CD14-positive monocyte (primary cell): ENCODE measurements around the gene CFAP70. TPM values are rescaled to one million over a fixed set of nuclear protein-coding genes. Genes with fewer than 3 reads are reported as not detected.

Experiments
- DNase-seq, 3 donors: peaks; one replicate each; pipeline ENCODE4 v3.0.0-alpha.2; 2011 to 2022
- H2AFZ ChIP-seq: 2 replicates; pipeline ENCODE4 v1.6.0; 2012; ENCODE audit warnings: mild to moderate bottlenecking, low read depth, low read length, inconsistent platforms; ENCODE audit not compliant: insufficient read depth, poor library complexity, severe bottlenecking
- H3K27ac ChIP-seq, 2 donors: 1 replicate in 1 of 2; 2 replicates in 1 of 2; pipeline ENCODE4 v1.5.1; 2012 to 2013; ENCODE audit warnings: low read length in 2 of 2, control low read depth in 1 of 2, inconsistent platforms in 1 of 2, low read depth in 1 of 2, mild to moderate bottlenecking in 1 of 2
- H3K27me3 ChIP-seq, 2 donors: one replicate each; pipeline versions ENCODE4 v1.6.0 to v1.6.1; 2011 to 2013; ENCODE audit warnings: low read length in 2 of 2; ENCODE audit not compliant: control insufficient read depth in 2 of 2, insufficient read depth in 2 of 2
- H3K36me3 ChIP-seq, 2 donors: replicated peaks in 1 of 2; 1 replicate in 1 of 2; 2 replicates in 1 of 2; pipeline versions ENCODE4 v1.5.1 to v1.6.1; 2012 to 2013; ENCODE audit warnings: low read length in 2 of 2, control low read depth in 1 of 2, inconsistent platforms in 1 of 2, mild to moderate bottlenecking in 1 of 2; ENCODE audit not compliant: insufficient read depth in 2 of 2, control insufficient read depth in 1 of 2
- H3K4me1 ChIP-seq, 2 donors: 1 replicate in 1 of 2; 2 replicates in 1 of 2; pipeline versions ENCODE4 v1.5.1 to v1.6.1; 2012 to 2013; ENCODE audit warnings: low read length in 2 of 2, control low read depth in 1 of 2, inconsistent platforms in 1 of 2, mild to moderate bottlenecking in 1 of 2, moderate library complexity in 1 of 2; ENCODE audit not compliant: insufficient read depth in 2 of 2, control insufficient read depth in 1 of 2
- H3K4me2 ChIP-seq: replicated peaks from 2 replicates; pipeline ENCODE3; 2012; ENCODE audit warnings: low read length, moderate library complexity, mild to moderate bottlenecking; ENCODE audit not compliant: poor library complexity, severe bottlenecking; ENCODE audit errors: extremely low read depth
- H3K4me3 ChIP-seq, 3 experiments: fragments of 200-600 bp in 1 of 3; sonication (generic) in 1 of 3; replicated peaks in 1 of 3; 1 replicate in 2 of 3; 2 replicates in 1 of 3; pipeline ENCODE4 v1.5.1; 2011 to 2013; ENCODE audit warnings: low read length in 3 of 3, mild to moderate bottlenecking in 3 of 3, control low read depth in 2 of 3, low read depth in 2 of 3, inconsistent platforms in 1 of 3, moderate library complexity in 1 of 3
- H3K79me2 ChIP-seq: 2 replicates; pipeline ENCODE4 v1.6.0; 2012; ENCODE audit warnings: mild to moderate bottlenecking, control low read depth, inconsistent platforms, low read length, moderate library complexity; ENCODE audit not compliant: insufficient read depth
- H3K9ac ChIP-seq: 2 replicates; pipeline ENCODE4 v1.6.0; 2017; ENCODE audit warnings: low read length, mild to moderate bottlenecking; ENCODE audit not compliant: insufficient read depth, poor library complexity, severe bottlenecking
- H3K9me3 ChIP-seq, 2 donors: replicated peaks in 1 of 2; 1 replicate in 1 of 2; 2 replicates in 1 of 2; pipeline versions ENCODE4 v1.5.1 to v1.6.1; 2012 to 2013; ENCODE audit warnings: low read length in 2 of 2, control low read depth in 1 of 2; ENCODE audit not compliant: control insufficient read depth in 1 of 2, insufficient read depth in 1 of 2
- H4K20me1 ChIP-seq: 2 replicates; pipeline ENCODE4 v1.6.0; 2012; ENCODE audit warnings: mild to moderate bottlenecking, low read length, control low read depth, moderate library complexity; ENCODE audit not compliant: insufficient read depth
- H3K27ac Mint-ChIP-seq, 7 donors: one replicate each; pipeline ENCODE4 v1.8.0; 2020; ENCODE audit warnings: mild to moderate bottlenecking in 7 of 7, mixed read lengths in 7 of 7, moderate library complexity in 6 of 7, inconsistent platforms in 2 of 7
- H3K27me3 Mint-ChIP-seq, 3 donors: one replicate each; pipeline ENCODE4 v1.8.0; 2021 to 2022; ENCODE audit warnings: low read depth in 3 of 3, mild to moderate bottlenecking in 3 of 3, mixed read lengths in 3 of 3, moderate library complexity in 3 of 3, inconsistent platforms in 1 of 3
- H3K36me3 Mint-ChIP-seq, 2 donors: one replicate each; pipeline ENCODE4 v1.8.0; 2020; ENCODE audit warnings: mixed read lengths in 2 of 2, inconsistent platforms in 1 of 2, mild to moderate bottlenecking in 1 of 2
- H3K4me1 Mint-ChIP-seq: one replicate; pipeline ENCODE4 v1.8.0; 2020; ENCODE audit warnings: mild to moderate bottlenecking, mixed read lengths
- H3K4me3 Mint-ChIP-seq, 2 donors: one replicate each; pipeline ENCODE4 v1.8.0; 2020; ENCODE audit warnings: mild to moderate bottlenecking in 2 of 2, mixed read lengths in 2 of 2, moderate library complexity in 1 of 2
- H3K9me3 Mint-ChIP-seq, 7 donors: one replicate each; pipeline ENCODE4 v1.8.0; 2020 to 2022; ENCODE audit warnings: mixed read lengths in 7 of 7, mild to moderate bottlenecking in 6 of 7, moderate library complexity in 6 of 7, inconsistent platforms in 2 of 7
- WGBS: methylation state at CpG from one replicate; pipeline ENCODE4 v1.1.5; 2013; ENCODE audit warnings: missing lambda C conversion rate; ENCODE audit not compliant: insufficient coverage; 5-methylcytosine and 5-hydroxymethylcytosine counted together
- intact Hi-C, 2 donors: fragments of 100-400 bp; cut with micrococcal nuclease; formaldehyde crosslinking; loops; one replicate each; pipeline versions ENCODE4 v1.15.0 to v1.15.1; 2023
- polyA plus RNA-seq, 3 donors: library from polyadenylated mRNA; depleted of rRNA in 1 of 3; unstranded in 2 of 3; stranded (reverse) in 1 of 3; fragments of 300-500 nt in 2 of 3; fragments of >200 nt in 1 of 3; fragmentation: Illumina TruSeq in 2 of 3; gene quantifications; 1 replicate in 2 of 3; 2 replicates in 1 of 3; pipeline ENCODE4 v1.2.3, GENCODE V29; 2012 to 2021
- TF ChIP-seq, protein P1 (sequence below): fragments of 200-600 bp; IDR thresholded peaks from one replicate; pipeline ENCODE4 v1.8.0; 2022; ENCODE audit warnings: antibody characterized with exemption, mild to moderate bottlenecking

Gene CFAP70
- polyA plus RNA-seq, 3 donors = 0.13 to 1.1 TPM; not detected in 1

DNA sequence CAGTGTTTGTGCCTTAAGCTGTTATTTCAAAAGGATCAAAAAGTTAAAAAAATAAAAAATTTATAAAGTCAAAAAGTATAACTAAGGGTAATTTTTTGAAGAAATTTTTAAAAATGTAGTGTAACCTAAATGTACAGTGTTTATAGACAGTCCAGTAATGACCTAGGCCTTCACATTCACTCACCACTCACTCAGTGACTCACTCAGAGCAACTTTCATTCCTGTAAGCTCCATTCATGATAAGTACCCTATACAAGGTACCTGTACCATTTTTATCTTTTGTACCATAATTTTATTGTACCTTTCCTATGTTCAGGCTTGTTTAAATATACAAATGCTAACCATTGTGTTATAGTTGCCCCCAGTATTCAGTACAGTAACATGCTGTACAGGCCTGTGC, 133.1 kb downstream of the CFAP70 start:
- DNase-seq = no peak
- Mint-ChIP-seq H3K27ac (no peak overlapping the region), H3K36me3 (peaks cover 18 to 23% of the 10 kb centered on the region in 2 donors), H3K9me3 (no peaks in the 10 kb centered on the region), H3K4me3 (no peak overlapping the region), H3K27me3 (no peaks in the 10 kb centered on the region), H3K4me1 (peaks cover 29% of the 10 kb centered on the region)
- H3K27me3 ChIP-seq = no peaks in the 10 kb centered on the region
- TF ChIP-seq, protein P1, sequence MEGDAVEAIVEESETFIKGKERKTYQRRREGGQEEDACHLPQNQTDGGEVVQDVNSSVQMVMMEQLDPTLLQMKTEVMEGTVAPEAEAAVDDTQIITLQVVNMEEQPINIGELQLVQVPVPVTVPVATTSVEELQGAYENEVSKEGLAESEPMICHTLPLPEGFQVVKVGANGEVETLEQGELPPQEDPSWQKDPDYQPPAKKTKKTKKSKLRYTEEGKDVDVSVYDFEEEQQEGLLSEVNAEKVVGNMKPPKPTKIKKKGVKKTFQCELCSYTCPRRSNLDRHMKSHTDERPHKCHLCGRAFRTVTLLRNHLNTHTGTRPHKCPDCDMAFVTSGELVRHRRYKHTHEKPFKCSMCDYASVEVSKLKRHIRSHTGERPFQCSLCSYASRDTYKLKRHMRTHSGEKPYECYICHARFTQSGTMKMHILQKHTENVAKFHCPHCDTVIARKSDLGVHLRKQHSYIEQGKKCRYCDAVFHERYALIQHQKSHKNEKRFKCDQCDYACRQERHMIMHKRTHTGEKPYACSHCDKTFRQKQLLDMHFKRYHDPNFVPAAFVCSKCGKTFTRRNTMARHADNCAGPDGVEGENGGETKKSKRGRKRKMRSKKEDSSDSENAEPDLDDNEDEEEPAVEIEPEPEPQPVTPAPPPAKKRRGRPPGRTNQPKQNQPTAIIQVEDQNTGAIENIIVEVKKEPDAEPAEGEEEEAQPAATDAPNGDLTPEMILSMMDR = no peak
- no peak overlapping the region for H3K9ac ChIP-seq
- H3K4me3 ChIP-seq = no peak overlapping the region
- H4K20me1 ChIP-seq = no peaks in the 10 kb centered on the region
- H3K79me2 ChIP-seq = no peaks in the 10 kb centered on the region
- no peak overlapping the region for H3K4me2 ChIP-seq
- peaks cover 0 to under 1% of the 10 kb centered on the region in 2 donors for H3K36me3 ChIP-seq
- H2AFZ ChIP-seq = no peak overlapping the region
- intact Hi-C loops = no loop called here
- H3K4me1 ChIP-seq = peaks cover 28 to 29% of the 10 kb centered on the region in 2 donors
- no peaks in the 10 kb centered on the region for H3K9me3 ChIP-seq
- H3K27ac ChIP-seq = no peak overlapping the region

DNA sequence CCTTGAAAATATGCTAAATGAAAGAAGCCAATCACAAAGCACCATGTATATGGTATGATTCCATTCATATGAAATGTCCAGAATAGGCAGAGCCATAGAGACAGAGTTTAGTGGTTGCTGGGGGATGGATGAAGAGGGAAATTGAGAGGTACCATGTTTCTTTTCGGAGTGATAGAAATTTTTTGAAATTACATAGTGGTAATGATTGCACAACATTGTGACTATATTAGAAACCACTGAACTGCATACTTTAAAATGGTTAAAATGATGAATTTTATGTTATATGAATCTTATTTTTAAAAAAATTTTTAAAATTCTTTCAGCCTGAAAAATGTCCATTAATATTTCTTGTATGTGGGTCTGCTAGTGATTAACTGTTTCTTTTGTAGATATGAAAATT, 137.7 kb downstream of the CFAP70 start:
- no peaks in the 10 kb centered on the region for H3K9me3 Mint-ChIP-seq
- H3K27me3 ChIP-seq = no peaks in the 10 kb centered on the region
- no peaks in the 10 kb centered on the region for H3K79me2 ChIP-seq
- TF ChIP-seq, protein P1 = no peak
- no peak overlapping the region for H3K27ac ChIP-seq
- no peaks in the 10 kb centered on the region for H3K27me3 Mint-ChIP-seq
- H3K4me3 Mint-ChIP-seq = no peak overlapping the region
- no peaks in the 10 kb centered on the region for H4K20me1 ChIP-seq
- H3K4me3 ChIP-seq = no peak overlapping the region
- DNase-seq = no peak
- H3K27ac Mint-ChIP-seq = no peak overlapping the region
- no peak overlapping the region for H3K9ac ChIP-seq
- intact Hi-C loops = no loop called here
- no peaks in the 10 kb centered on the region for H3K4me1 Mint-ChIP-seq
- no peaks in the 10 kb centered on the region for H3K9me3 ChIP-seq
- H3K36me3 ChIP-seq = peaks cover 17 to 38% of the 10 kb centered on the region in 2 donors
- H3K4me2 ChIP-seq = no peak overlapping the region
- WGBS = no CpG with 5 or more reads among the region's 1 CpG
- no peak overlapping the region for H2AFZ ChIP-seq
- no peaks in the 10 kb centered on the region for H3K4me1 ChIP-seq
- H3K36me3 Mint-ChIP-seq = peaks cover 40 to 48% of the 10 kb centered on the region in 2 donors
